ENCODE data around the gene WDR7.

DNA sequence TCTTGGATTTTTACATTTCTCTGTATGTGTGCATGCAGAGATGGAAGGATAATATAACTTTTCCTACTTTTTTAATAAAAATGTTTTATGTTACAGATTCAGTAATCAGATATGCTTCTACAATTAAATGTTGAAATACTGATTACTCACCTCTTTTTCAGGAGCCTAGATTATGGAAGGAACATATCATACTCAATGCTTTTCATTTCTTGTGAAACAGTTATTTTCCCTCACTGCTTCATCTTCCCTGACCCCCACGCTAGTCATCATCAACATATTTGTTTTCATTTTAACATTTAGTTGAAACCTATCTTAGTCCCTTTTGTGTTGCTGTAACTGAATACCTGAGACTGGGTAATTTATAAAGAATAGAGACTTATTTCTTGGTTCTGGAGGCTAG, 190.7 kb downstream of the WDR7 start:
- TF ChIP-seq, protein P1, sequence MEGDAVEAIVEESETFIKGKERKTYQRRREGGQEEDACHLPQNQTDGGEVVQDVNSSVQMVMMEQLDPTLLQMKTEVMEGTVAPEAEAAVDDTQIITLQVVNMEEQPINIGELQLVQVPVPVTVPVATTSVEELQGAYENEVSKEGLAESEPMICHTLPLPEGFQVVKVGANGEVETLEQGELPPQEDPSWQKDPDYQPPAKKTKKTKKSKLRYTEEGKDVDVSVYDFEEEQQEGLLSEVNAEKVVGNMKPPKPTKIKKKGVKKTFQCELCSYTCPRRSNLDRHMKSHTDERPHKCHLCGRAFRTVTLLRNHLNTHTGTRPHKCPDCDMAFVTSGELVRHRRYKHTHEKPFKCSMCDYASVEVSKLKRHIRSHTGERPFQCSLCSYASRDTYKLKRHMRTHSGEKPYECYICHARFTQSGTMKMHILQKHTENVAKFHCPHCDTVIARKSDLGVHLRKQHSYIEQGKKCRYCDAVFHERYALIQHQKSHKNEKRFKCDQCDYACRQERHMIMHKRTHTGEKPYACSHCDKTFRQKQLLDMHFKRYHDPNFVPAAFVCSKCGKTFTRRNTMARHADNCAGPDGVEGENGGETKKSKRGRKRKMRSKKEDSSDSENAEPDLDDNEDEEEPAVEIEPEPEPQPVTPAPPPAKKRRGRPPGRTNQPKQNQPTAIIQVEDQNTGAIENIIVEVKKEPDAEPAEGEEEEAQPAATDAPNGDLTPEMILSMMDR (IDR thresholded peaks at IDR 0.05): no peak
- TF ChIP-seq EP300 (IDR thresholded peaks at IDR 0.05) (no peak), POLR2AphosphoS5 (IDR thresholded peaks at IDR 0.05) (no peak)
